ENCODE results near the gene GSDME.

The GSDME gene

DNA sequence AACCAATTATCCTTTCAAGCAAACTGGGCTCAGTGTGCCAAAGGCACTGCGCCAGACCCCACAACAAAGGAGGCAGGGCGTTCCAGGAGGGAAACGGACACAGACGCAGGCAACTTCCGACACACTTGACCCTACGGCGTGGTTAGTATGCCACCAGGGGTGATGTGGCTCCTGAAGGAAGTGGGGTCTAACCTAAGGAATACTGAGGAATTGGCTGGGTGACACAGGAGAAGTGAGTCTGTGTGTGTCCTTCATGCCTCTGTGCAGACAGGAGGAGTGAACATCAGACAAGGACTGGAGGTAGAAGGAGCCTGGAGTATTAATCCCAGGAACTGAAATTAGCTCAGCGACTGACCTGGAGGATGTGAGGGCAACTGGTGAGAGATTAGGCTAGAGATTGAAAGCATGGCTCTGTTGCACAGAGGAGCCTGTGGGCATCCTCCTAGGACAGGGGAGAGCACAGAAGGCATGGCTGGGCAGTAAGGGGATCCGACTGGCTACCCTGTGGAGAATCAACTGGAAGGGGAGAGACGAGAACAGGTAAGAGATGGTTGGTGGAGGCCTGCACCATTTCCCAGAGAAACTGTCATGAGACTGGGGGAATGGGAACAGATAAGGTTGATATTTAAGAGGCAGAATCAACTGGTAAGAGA lies 27.8 kb downstream of the GSDME start:
- Histone ChIP-seq H4K20me1 (ENCODE audit: control insufficient read depth, insufficient read depth, low read depth, low read length) (no peaks in the 10 kb centered on the region), H3K4me3 (ENCODE audit: low read length) (no peak overlapping the region), H3K27me3 (ENCODE audit: control insufficient read depth, low read length) (no peaks in the 10 kb centered on the region; the same call in 1 of the 2 replicates), H3K36me3 (ENCODE audit: control insufficient read depth, low read length) (no peaks in the 10 kb centered on the region), H3K79me2 (ENCODE audit: control insufficient read depth, low read length) (no peaks in the 10 kb centered on the region), H3K9me2 (replicated peaks; ENCODE audit: control insufficient read depth, low read length) (no peaks in the 10 kb centered on the region), H3K4me1 (ENCODE audit: control insufficient read depth, low read length) (no peaks in the 10 kb centered on the region), H3K4me2 (ENCODE audit: low read length) (no peak overlapping the region), H3F3A (ENCODE audit: control insufficient read depth, insufficient read depth) (no peaks in the 10 kb centered on the region), H3K27ac (ENCODE audit: low read depth, low read length) (no peak overlapping the region), H3K9me3 (ENCODE audit: control insufficient read depth, insufficient read depth, low read length) (no peaks in the 10 kb centered on the region)
- TF ChIP-seq CTCF (IDR thresholded peaks at IDR 0.05; ENCODE audit: low read depth, low read length, poor library complexity, severe bottlenecking), result no peak
- no peak for TF ChIP-seq EZH2phosphoT487 (IDR thresholded peaks at IDR 0.05; ENCODE audit: borderline replicate concordance, low read length)

- H3K9me3 ChIP-seq (ENCODE audit: control insufficient read depth, insufficient read depth, low read length), result no peaks in the 10 kb centered on the region
- no peak overlapping the region for H3K27ac ChIP-seq (ENCODE audit: low read depth, low read length)
- H4K20me1 ChIP-seq (ENCODE audit: control insufficient read depth, insufficient read depth, low read depth, low read length), result no peaks in the 10 kb centered on the region
- TF ChIP-seq CTCF (IDR thresholded peaks at IDR 0.05; ENCODE audit: low read depth, low read length, poor library complexity, severe bottlenecking) (no peak), EZH2phosphoT487 (IDR thresholded peaks at IDR 0.05; ENCODE audit: borderline replicate concordance, low read length) (no peak)
- no peak overlapping the region for H3K4me2 ChIP-seq (ENCODE audit: low read length)
- no peaks in the 10 kb centered on the region for H3K79me2 ChIP-seq (ENCODE audit: control insufficient read depth, low read length)
- H3F3A ChIP-seq (ENCODE audit: control insufficient read depth, insufficient read depth), result no peaks in the 10 kb centered on the region
- no peaks in the 10 kb centered on the region for H3K4me1 ChIP-seq (ENCODE audit: control insufficient read depth, low read length)
- no peaks in the 10 kb centered on the region for H3K36me3 ChIP-seq (ENCODE audit: control insufficient read depth, low read length)
- no peaks in the 10 kb centered on the region for H3K9me2 ChIP-seq (replicated peaks; ENCODE audit: control insufficient read depth, low read length)
- no peaks in the 10 kb centered on the region; the same call in 1 of the 2 replicates for H3K27me3 ChIP-seq (ENCODE audit: control insufficient read depth, low read length)
- no peak overlapping the region for H3K4me3 ChIP-seq (ENCODE audit: low read length)
These were observed 28.5 kb downstream of the GSDME start for GRCh38 chr7:24728503-24729364.

DNA sequence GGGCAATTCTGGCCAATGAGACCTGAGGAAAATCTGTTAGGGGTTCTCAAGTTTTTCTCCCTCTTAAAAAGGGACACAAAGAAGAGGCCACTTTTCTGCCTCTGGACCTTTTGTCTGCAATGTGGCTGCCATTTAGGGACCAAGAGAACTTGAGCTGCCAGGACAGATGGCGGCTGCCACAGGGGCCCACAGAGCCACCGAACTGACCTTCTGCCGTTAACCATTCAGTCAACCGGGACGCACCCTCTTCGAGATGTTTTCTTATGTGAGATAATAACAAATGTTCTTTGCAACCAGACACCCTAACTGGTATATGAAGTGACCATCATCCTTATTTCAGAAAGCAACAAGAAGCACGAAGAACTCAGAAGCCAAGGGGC lies 29.2 kb downstream of the GSDME start:
- Histone ChIP-seq H3K27ac (ENCODE audit: low read depth, low read length) (no peak overlapping the region), H3K4me2 (ENCODE audit: low read length) (no peak overlapping the region)
- TF ChIP-seq CTCF (IDR thresholded peaks at IDR 0.05; ENCODE audit: low read depth, low read length, poor library complexity, severe bottlenecking) (no peak), EZH2phosphoT487 (IDR thresholded peaks at IDR 0.05; ENCODE audit: borderline replicate concordance, low read length) (no peak)

More for the DNA sequence above, 29.2 kb downstream of the GSDME start:
- Histone ChIP-seq H4K20me1 (ENCODE audit: control insufficient read depth, insufficient read depth, low read depth, low read length) (no peaks in the 10 kb centered on the region), H3K27me3 (ENCODE audit: control insufficient read depth, low read length) (peaks cover 1% of the 10 kb centered on the region; the same call in 1 of the 2 replicates), H3K4me1 (ENCODE audit: control insufficient read depth, low read length) (no peaks in the 10 kb centered on the region), H3K9me3 (ENCODE audit: control insufficient read depth, insufficient read depth, low read length) (no peaks in the 10 kb centered on the region), H3K9me2 (replicated peaks; ENCODE audit: control insufficient read depth, low read length) (no peaks in the 10 kb centered on the region), H3K36me3 (ENCODE audit: control insufficient read depth, low read length) (no peaks in the 10 kb centered on the region), H3F3A (ENCODE audit: control insufficient read depth, insufficient read depth) (no peaks in the 10 kb centered on the region), H3K4me3 (ENCODE audit: low read length) (no peak overlapping the region), H3K79me2 (ENCODE audit: control insufficient read depth, low read length) (no peaks in the 10 kb centered on the region)

Data from DOHH2 (cell line).